SH-SY5Y (cell line): Measurements from ENCODE around the gene PDIA5.

Experiments used
- GATA2 ChIP-seq: IDR thresholded peaks from 2 replicates; pipeline ENCODE4 v1.6.1; 2011; ENCODE audit warnings: mild to moderate bottlenecking, low read depth, low read length
- GATA3 ChIP-seq: IDR thresholded peaks from 2 replicates; pipeline ENCODE4 v1.6.1; 2011; ENCODE audit warnings: low read depth, mild to moderate bottlenecking, low read length, moderate library complexity

The PDIA5 gene

GRCh38 chr3:123071581-123071980, 4.8 kb downstream of the PDIA5 start:
- TF ChIP-seq GATA2: no peak
- TF ChIP-seq GATA3: no peak

- TF ChIP-seq GATA2 (no peak), GATA3 (no peak)
Observed at GRCh38 chr3:123072152-123072551, 5.3 kb downstream of the PDIA5 start.

- TF ChIP-seq GATA2 (no peak), GATA3 (no peak)
Observed at GRCh38 chr3:123072564-123072963, 5.7 kb downstream of the PDIA5 start.

GRCh38 chr3:123075359-123075758, 8.5 kb downstream of the PDIA5 start:
- TF ChIP-seq GATA3 (no peak), GATA2 (no peak)

GRCh38 chr3:123076112-123076495, 9.3 kb downstream of the PDIA5 start:
- no peak for TF ChIP-seq GATA2
- no peak for TF ChIP-seq GATA3

- TF ChIP-seq GATA2 (peak; percentile 68), GATA3 (no peak)
Observed at GRCh38 chr3:123076496-123077418, 9.9 kb downstream of the PDIA5 start.

- TF ChIP-seq GATA2 (no peak), GATA3 (no peak)
Observed at GRCh38 chr3:123078101-123078500, 11.3 kb downstream of the PDIA5 start.

- no peak for TF ChIP-seq GATA3
- TF ChIP-seq GATA2: no peak
Observed at GRCh38 chr3:123080864-123081562, 14.2 kb downstream of the PDIA5 start.

GRCh38 chr3:123081718-123082369, 15.0 kb downstream of the PDIA5 start:
- TF ChIP-seq GATA2 (peak; percentile 95), GATA3 (peak; percentile 79)

GRCh38 chr3:123082370-123083065, 15.7 kb downstream of the PDIA5 start:
- TF ChIP-seq GATA3 (no peak), GATA2 (no peak)

GRCh38 chr3:123083383-123084124, 16.7 kb downstream of the PDIA5 start:
- TF ChIP-seq GATA2: no peak
- TF ChIP-seq GATA3: no peak

- TF ChIP-seq GATA2: no peak
- TF ChIP-seq GATA3: no peak
Observed at GRCh38 chr3:123084192-123084591, 17.4 kb downstream of the PDIA5 start.

- TF ChIP-seq GATA3 (no peak), GATA2 (no peak)
Observed at GRCh38 chr3:123084738-123085237, 18.0 kb downstream of the PDIA5 start.
